Glutamatergic neuron (in vitro differentiated cells): ENCODE data around the gene ZNF396. TPM values are rescaled to one million over a fixed set of nuclear protein-coding genes. Genes with fewer than 3 reads are reported as not detected.

Experiments used
- DNase-seq: peaks from one replicate; pipeline ENCODE4 v3.0.0; 2022
- H3K27ac Mint-ChIP-seq: one replicate; pipeline ENCODE4 v1.8.0; 2020; ENCODE audit warnings: mild to moderate bottlenecking, mixed read lengths, inconsistent platforms; ENCODE audit not compliant: unreplicated experiment
- H3K27me3 Mint-ChIP-seq: one replicate; pipeline ENCODE4 v1.8.0; 2020; ENCODE audit warnings: mild to moderate bottlenecking, moderate library complexity, mixed read lengths, inconsistent platforms; ENCODE audit not compliant: unreplicated experiment
- H3K36me3 Mint-ChIP-seq: one replicate; pipeline ENCODE4 v1.8.0; 2020; ENCODE audit warnings: mild to moderate bottlenecking, mixed read lengths, inconsistent platforms; ENCODE audit not compliant: unreplicated experiment
- H3K4me1 Mint-ChIP-seq: one replicate; pipeline ENCODE4 v1.8.0; 2020; ENCODE audit warnings: mild to moderate bottlenecking, low read depth, mixed read lengths, inconsistent platforms; ENCODE audit not compliant: unreplicated experiment
- H3K4me3 Mint-ChIP-seq: one replicate; pipeline ENCODE4 v1.8.0; 2020; ENCODE audit warnings: mild to moderate bottlenecking, mixed read lengths, inconsistent platforms; ENCODE audit not compliant: unreplicated experiment
- H3K9me3 Mint-ChIP-seq: one replicate; pipeline ENCODE4 v1.8.0; 2020; ENCODE audit warnings: mild to moderate bottlenecking, moderate library complexity, mixed read lengths, inconsistent platforms; ENCODE audit not compliant: unreplicated experiment
- total RNA-seq: library from RNA; stranded (reverse); fragmentation: NEBNext Ultra II Directional; extraction: Animal tissue kit (Norgen Biotek cat#: 25700); gene quantifications from one replicate; pipeline ENCODE4 v1.2.1, GENCODE V29; 2021; ENCODE audit not compliant: unreplicated experiment
- TF ChIP-seq, protein P1 (sequence below): fragments of 200-600 bp; sonication (generic); IDR thresholded peaks from one replicate; pipeline ENCODE4 v1.5.0; 2021; ENCODE audit not compliant: partially characterized antibody, unreplicated experiment

ZNF396 gene
- total RNA-seq, 1 donor from 2014 or later = 2.1 TPM

DNA sequence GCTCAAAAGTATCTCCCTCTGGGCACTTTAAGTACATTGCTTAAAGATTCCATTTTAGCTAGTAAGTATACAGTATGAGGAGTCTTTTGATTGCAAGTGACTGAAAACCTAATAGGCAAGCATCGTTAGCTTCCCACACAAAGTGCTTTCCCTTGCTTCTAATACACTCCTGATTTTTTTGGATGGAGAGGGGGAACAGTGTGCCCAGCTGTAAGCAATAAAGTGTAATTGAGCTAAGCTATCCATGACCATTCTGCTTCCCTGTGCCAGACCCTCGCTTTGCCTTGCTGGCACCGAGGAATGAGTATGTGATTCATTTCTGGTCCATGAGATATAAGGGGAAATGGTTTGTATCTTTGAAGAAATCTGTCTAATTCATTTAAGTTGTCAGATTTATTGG is 29.1 kb downstream of the ZNF396 start:
- peaks cover 12% of the 10 kb centered on the region for H3K36me3 Mint-ChIP-seq
- no peak overlapping the region for H3K27ac Mint-ChIP-seq
- peaks cover 10% of the 10 kb centered on the region for H3K27me3 Mint-ChIP-seq

DNA sequence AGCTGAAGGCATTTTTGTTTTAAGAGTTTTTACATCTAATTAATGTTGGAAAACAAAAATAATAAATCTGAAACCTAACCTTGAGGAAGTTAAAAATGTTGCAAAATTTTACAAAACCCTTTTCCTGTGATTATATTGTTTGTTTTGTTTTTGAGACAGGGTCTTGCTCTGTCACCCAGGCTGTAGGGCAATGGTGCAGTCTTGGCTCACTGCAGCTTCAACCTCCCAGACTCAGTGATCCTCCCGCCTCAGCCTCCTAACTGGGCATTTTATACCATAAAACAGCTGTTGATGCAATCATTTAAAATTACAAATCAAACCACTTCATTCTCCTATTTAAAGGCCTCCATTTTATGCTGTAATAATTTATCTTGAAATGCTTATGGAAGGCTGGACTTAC is 31.2 kb downstream of the ZNF396 start:
- H3K4me3 Mint-ChIP-seq = no peak overlapping the region
- TF ChIP-seq, protein P1, sequence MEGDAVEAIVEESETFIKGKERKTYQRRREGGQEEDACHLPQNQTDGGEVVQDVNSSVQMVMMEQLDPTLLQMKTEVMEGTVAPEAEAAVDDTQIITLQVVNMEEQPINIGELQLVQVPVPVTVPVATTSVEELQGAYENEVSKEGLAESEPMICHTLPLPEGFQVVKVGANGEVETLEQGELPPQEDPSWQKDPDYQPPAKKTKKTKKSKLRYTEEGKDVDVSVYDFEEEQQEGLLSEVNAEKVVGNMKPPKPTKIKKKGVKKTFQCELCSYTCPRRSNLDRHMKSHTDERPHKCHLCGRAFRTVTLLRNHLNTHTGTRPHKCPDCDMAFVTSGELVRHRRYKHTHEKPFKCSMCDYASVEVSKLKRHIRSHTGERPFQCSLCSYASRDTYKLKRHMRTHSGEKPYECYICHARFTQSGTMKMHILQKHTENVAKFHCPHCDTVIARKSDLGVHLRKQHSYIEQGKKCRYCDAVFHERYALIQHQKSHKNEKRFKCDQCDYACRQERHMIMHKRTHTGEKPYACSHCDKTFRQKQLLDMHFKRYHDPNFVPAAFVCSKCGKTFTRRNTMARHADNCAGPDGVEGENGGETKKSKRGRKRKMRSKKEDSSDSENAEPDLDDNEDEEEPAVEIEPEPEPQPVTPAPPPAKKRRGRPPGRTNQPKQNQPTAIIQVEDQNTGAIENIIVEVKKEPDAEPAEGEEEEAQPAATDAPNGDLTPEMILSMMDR = no peak
- peaks cover 4% of the 10 kb centered on the region for H3K9me3 Mint-ChIP-seq
- no peaks in the 10 kb centered on the region for H3K36me3 Mint-ChIP-seq
- H3K27ac Mint-ChIP-seq = no peak overlapping the region
- no peak for DNase-seq
- H3K4me1 Mint-ChIP-seq = peaks cover 6% of the 10 kb centered on the region
- peaks cover 7% of the 10 kb centered on the region for H3K27me3 Mint-ChIP-seq

More for the DNA sequence above, 29.1 kb downstream of the ZNF396 start:
- H3K4me3 Mint-ChIP-seq = no peak overlapping the region
- H3K9me3 Mint-ChIP-seq = peaks cover 12% of the 10 kb centered on the region
- TF ChIP-seq, protein P1 = no peak
- H3K4me1 Mint-ChIP-seq = peaks cover 6% of the 10 kb centered on the region
- DNase-seq = no peak

DNA sequence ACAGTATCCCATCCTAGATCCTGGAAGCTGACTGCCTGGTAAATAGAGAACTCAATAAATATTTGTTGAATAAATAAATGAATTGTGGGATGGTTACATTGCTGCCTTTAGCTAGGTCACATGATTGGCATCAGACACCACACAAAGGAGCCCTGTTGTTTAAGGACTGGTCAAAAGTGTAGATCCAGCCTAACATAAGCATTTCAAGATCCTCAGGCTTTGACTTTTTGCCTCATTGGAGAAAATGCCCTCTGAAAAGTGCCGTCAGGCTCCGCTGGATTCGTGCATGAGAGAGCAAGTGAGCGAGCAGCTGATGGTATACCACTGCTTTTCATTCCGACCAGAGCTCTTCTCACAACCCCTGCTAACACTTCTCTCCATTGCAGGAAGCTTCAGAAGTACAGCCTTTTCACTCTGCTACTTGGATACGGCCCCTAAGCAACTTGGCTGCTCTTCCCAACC is 31.6 kb downstream of the ZNF396 start:
- DNase-seq = no peak
- Mint-ChIP-seq H3K4me1 (peaks cover 6% of the 10 kb centered on the region), H3K27me3 (peaks cover 7% of the 10 kb centered on the region), H3K36me3 (no peaks in the 10 kb centered on the region), H3K4me3 (peak overlapping the region; percentile 99), H3K27ac (no peak overlapping the region), H3K9me3 (peaks cover 4% of the 10 kb centered on the region)
- TF ChIP-seq, protein P1 = no peak

DNA sequence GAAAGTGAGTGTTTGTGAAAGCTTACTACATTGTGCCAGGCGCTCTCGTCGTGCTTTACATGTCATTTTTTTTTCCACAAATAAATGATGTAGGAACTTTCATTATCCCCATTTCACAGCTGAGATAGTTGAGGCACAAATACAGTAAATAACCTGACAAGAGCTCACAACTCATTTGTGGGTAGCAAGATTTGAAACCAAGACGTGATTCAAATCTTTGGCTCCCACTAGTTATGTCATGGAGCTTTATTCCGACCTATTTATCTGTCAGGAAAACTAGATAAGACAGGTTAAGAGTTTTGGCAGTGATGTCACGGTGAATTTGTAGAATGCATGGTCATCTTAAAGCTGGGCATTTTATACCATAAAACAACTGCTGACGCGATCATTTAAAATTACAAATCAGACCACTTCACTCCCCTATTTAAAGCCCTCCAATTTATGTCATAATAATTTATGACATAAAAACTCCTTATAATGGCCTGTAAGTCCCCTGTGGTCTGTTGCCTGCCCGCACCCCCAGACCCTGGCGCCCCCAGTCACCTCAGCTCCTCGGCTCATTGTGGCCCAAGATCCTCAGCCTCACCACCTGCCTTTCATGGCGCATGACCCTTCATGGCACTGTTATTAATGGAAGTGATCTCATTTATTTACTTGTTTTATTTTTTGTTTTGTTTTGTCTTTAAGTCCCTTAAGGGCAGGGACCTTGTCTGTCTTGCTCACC is 32.2 kb downstream of the ZNF396 start:
- Mint-ChIP-seq H3K4me1 (peaks cover 6% of the 10 kb centered on the region), H3K9me3 (peaks cover 4% of the 10 kb centered on the region), H3K36me3 (no peaks in the 10 kb centered on the region), H3K27ac (peak overlapping the region; percentile 91), H3K27me3 (peaks cover 7% of the 10 kb centered on the region), H3K4me3 (peak overlapping the region; percentile 99)
- no peak for DNase-seq
- TF ChIP-seq, protein P1 = no peak
